Measurements from ENCODE around the gene GPRIN1. TPM values are rescaled to one million over a fixed set of nuclear protein-coding genes. Genes with fewer than 3 reads are reported as not detected.
"Not testable (repeated sequence)": the region's sequence is repeated elsewhere in the genome, so short reads cannot be mapped to it uniquely, and the experiment has no call there.

GPRIN1 gene
- total RNA-seq, 1 experiment from 2014 or later, result 1.9 TPM

DNA sequence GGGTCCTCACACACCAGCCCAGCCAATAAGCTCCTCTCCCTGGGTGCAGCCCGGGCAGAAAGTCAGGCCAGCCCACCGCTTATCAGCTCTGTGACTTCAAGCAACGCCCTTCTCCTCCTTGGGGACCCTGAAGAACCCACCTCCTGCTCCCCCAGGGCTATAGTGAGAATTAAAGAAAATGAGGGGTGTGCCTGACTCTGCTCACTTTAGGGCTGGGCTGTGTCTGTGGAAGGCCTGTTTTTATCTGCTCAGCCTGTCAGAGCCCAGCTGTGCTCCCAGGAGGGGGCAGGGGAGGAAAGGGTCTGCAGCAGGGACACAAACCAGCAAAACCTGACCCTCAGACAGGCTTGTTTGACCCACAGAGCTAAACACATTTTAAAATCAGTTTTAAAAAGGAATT, 3.9 kb downstream of the GPRIN1 start:
- Histone ChIP-seq H3K4me1 (ENCODE audit: low read length) (peaks cover 12% of the 10 kb centered on the region), H3K9me2 (replicated peaks; ENCODE audit: insufficient read depth, low read length) (no peaks in the 10 kb centered on the region), H3K4me2 (ENCODE audit: low read depth, low read length, poor library complexity, severe bottlenecking) (no peak overlapping the region), H3K27me3 (ENCODE audit: low read length) (no peaks in the 10 kb centered on the region), H2AFZ (ENCODE audit: low read length) (no peak overlapping the region), H3K9me3 (ENCODE audit: low read length) (no peaks in the 10 kb centered on the region), H3K79me2 (ENCODE audit: low read length) (no peaks in the 10 kb centered on the region), H3K9ac (ENCODE audit: low read length) (no peak overlapping the region), H3K4me3 (ENCODE audit: low read length) (no peak overlapping the region), H3K36me3 (ENCODE audit: insufficient read depth, low read length) (no peaks in the 10 kb centered on the region), H3K27ac (ENCODE audit: low read length) (no peak overlapping the region), H4K20me1 (ENCODE audit: insufficient read depth, low read depth, low read length) (peaks cover 38% of the 10 kb centered on the region; the same call in 1 of the 2 replicates)
- no peak for DNase-seq

DNA sequence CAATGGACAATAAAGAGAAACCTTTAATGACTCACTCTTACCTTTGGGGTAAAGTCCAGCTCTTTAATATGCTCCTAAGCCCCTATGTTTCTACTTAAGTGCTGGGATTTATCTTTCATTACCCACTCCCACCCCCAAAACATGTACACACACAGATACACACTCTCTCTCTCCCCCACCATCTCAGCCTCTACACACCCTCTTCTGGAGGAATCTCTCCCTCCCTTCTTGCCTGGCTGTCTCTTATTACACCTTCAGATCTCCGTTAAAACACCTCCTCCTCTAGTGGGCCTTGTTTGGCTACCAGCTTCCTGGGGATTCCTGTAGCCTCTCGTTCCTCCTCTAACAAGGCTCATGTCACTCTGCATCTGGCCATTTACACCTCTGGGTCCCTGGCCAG, 6.9 kb downstream of the GPRIN1 start:
- H3K4me2 ChIP-seq (ENCODE audit: low read depth, low read length, poor library complexity, severe bottlenecking), result no peak overlapping the region
- no peaks in the 10 kb centered on the region for H3K36me3 ChIP-seq (ENCODE audit: insufficient read depth, low read length)
- H3K9me3 ChIP-seq (ENCODE audit: low read length), result no peaks in the 10 kb centered on the region
- no peaks in the 10 kb centered on the region for H3K27me3 ChIP-seq (ENCODE audit: low read length)
- no peaks in the 10 kb centered on the region for H3K79me2 ChIP-seq (ENCODE audit: low read length)
- H3K27ac ChIP-seq (ENCODE audit: low read length), result no peak overlapping the region
- H3K9ac ChIP-seq (ENCODE audit: low read length), result no peak overlapping the region
- no peak for DNase-seq
- peaks cover 25% of the 10 kb centered on the region; the same call in 1 of the 2 replicates for H4K20me1 ChIP-seq (ENCODE audit: insufficient read depth, low read depth, low read length)
- H3K4me3 ChIP-seq (ENCODE audit: low read length), result no peak overlapping the region
- H3K4me1 ChIP-seq (ENCODE audit: low read length), result no peaks in the 10 kb centered on the region
- H3K9me2 ChIP-seq (replicated peaks; ENCODE audit: insufficient read depth, low read length), result no peaks in the 10 kb centered on the region
- H2AFZ ChIP-seq (ENCODE audit: low read length), result no peak overlapping the region

DNA sequence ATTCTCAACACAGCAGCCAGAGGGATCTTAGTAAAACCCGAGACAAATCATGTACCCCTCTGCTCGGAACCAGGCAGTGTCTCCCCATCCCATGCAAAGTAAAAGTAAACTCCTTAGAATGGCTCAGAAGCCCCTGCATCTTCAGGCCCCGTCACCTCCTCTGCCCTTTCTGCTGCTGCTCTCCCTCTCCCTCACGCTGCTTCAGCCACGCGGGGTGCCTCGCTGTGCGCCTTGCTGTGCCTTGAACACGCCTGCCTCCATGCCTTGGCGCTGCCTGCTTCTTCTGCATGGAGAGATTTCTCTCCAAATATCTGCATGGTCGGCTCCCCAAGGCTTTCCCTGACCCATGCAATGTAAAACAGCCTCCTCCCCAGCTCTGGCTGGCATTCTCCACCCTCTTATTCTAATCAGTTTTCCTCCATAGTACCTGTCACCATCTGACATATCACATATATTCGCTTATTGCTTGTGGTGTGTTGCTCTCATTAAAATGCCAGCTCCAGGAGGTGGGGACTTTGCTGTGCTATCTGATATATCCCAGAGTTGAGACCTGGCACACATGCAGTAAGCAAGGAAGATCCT, 8.0 kb downstream of the GPRIN1 start:
- Histone ChIP-seq H3K4me2 (ENCODE audit: low read depth, low read length, poor library complexity, severe bottlenecking) (no peak overlapping the region), H3K79me2 (ENCODE audit: low read length) (no peaks in the 10 kb centered on the region), H3K9ac (ENCODE audit: low read length) (no peak overlapping the region), H3K4me1 (ENCODE audit: low read length) (no peaks in the 10 kb centered on the region), H3K27ac (ENCODE audit: low read length) (no peak overlapping the region), H3K4me3 (ENCODE audit: low read length) (no peak overlapping the region), H3K9me2 (replicated peaks; ENCODE audit: insufficient read depth, low read length) (no peaks in the 10 kb centered on the region), H2AFZ (ENCODE audit: low read length) (no peak overlapping the region), H3K27me3 (ENCODE audit: low read length) (no peaks in the 10 kb centered on the region), H4K20me1 (ENCODE audit: insufficient read depth, low read depth, low read length) (peaks cover 23% of the 10 kb centered on the region; the same call in 1 of the 2 replicates), H3K9me3 (ENCODE audit: low read length) (no peaks in the 10 kb centered on the region), H3K36me3 (ENCODE audit: insufficient read depth, low read length) (no peaks in the 10 kb centered on the region)
- no peak for DNase-seq

DNA sequence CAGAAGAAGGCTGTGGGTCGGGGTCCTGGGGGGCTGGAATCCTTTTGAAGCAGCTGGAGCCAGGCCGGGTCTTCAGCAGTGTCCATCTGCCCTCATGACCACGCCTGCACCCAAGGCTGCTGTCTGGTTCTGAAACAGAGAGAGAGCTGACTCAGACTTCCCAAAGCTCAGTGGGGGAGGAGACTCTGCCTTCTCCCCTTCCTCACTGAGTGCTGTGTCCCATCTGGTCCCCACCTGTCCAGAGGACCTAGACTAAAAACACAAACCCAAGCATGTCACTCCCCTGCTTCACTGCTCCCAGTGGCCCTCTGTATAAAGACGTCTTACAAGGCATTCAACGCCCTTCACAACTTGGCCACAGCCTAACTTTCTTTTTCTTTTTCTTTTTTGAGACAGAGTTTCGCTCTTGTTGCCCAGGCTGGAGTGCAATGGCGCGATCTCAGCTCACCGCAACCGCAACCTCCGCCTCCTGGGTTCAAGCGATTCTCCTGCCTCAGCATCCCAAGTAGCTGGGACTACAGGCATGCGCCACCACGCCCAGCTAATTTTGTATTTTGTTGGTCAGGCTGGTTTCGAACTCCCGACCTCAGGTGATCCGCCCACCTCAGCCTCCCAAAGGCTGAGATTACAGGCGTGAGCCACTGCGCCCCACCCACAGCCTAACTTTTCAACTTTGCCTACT, 10.1 kb downstream of the GPRIN1 start:
- not testable (repeated sequence) for H3K4me3 ChIP-seq (ENCODE audit: low read length); H3K36me3 ChIP-seq (ENCODE audit: insufficient read depth, low read length); H3K4me1 ChIP-seq (ENCODE audit: low read length); H3K9ac ChIP-seq (ENCODE audit: low read length); H3K9me2 ChIP-seq (replicated peaks; ENCODE audit: insufficient read depth, low read length); H3K27me3 ChIP-seq (ENCODE audit: low read length); H3K4me2 ChIP-seq (ENCODE audit: low read depth, low read length, poor library complexity, severe bottlenecking); DNase-seq; H3K79me2 ChIP-seq (ENCODE audit: low read length); H2AFZ ChIP-seq (ENCODE audit: low read length); H3K9me3 ChIP-seq (ENCODE audit: low read length); H3K27ac ChIP-seq (ENCODE audit: low read length)
- H4K20me1 ChIP-seq (ENCODE audit: insufficient read depth, low read depth, low read length), result 0 out of 2 replicates have a peak, but pooled peaks cover 14% of the 10 kb centered on the region

DNA sequence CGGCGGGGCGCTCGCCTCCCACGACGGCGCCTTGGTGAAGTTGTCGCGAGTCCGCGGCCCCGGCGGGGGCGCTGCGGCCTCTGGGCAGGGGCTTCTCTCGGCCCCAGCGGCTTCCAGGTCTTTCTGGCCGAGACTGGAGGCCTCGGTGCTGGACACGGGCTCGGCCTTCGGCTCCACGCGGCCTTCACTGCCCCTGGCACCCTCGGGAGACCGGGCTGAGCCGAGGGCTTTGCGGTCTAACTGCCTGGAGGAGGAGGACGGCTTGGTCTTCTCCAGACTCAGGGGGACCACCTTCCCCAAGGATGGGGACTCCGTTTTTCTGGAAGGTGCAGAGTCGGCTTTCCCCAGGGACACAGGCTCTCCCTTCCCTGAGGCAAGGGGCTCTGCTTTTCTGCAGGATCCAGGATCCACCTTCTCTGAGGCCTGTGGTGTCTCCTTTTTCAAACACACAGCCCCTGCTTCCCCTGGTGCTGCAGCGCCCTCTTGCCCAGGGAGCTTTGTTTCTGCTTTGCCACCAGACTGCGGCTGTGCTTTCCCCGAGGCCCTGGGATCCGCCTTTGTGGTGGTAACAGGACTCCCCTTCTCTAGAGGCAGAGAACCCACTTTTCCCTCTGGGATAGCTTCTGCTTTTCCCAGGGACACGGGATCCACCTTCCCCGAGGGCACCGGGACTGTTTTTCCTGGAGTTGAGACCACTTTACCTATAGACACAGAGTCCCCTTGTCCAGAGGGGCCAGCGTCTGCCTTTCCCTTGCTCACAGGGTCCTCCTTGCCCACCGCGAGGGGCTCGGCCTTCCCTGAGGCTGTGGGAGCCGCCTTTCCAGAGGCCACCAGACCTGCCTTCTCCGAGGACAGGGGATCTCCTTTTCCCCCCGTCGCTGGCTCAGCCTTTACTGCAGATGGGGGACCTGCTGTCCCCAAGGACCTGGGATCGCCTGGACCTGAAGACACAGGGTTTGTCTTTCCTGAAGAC, 12.3 kb downstream of the GPRIN1 start:
- 0 out of 2 replicates have a peak, but pooled peaks cover 3% of the 10 kb centered on the region for H4K20me1 ChIP-seq (ENCODE audit: insufficient read depth, low read depth, low read length)
- H3K4me3 ChIP-seq (ENCODE audit: low read length), result no peak overlapping the region
- no peaks in the 10 kb centered on the region for H3K36me3 ChIP-seq (ENCODE audit: insufficient read depth, low read length)
- H2AFZ ChIP-seq (ENCODE audit: low read length), result no peak overlapping the region
- H3K27ac ChIP-seq (ENCODE audit: low read length), result no peak overlapping the region
- no peak for DNase-seq
- peaks cover 4% of the 10 kb centered on the region; the same call in 1 of the 2 replicates for H3K9me3 ChIP-seq (ENCODE audit: low read length)
- no peaks in the 10 kb centered on the region for H3K4me1 ChIP-seq (ENCODE audit: low read length)
- no peaks in the 10 kb centered on the region for H3K79me2 ChIP-seq (ENCODE audit: low read length)
- H3K27me3 ChIP-seq (ENCODE audit: low read length), result no peaks in the 10 kb centered on the region
- no peak overlapping the region for H3K9ac ChIP-seq (ENCODE audit: low read length)
- H3K4me2 ChIP-seq (ENCODE audit: low read depth, low read length, poor library complexity, severe bottlenecking), result no peak overlapping the region
- H3K9me2 ChIP-seq (replicated peaks; ENCODE audit: insufficient read depth, low read length), result no peaks in the 10 kb centered on the region

DNA sequence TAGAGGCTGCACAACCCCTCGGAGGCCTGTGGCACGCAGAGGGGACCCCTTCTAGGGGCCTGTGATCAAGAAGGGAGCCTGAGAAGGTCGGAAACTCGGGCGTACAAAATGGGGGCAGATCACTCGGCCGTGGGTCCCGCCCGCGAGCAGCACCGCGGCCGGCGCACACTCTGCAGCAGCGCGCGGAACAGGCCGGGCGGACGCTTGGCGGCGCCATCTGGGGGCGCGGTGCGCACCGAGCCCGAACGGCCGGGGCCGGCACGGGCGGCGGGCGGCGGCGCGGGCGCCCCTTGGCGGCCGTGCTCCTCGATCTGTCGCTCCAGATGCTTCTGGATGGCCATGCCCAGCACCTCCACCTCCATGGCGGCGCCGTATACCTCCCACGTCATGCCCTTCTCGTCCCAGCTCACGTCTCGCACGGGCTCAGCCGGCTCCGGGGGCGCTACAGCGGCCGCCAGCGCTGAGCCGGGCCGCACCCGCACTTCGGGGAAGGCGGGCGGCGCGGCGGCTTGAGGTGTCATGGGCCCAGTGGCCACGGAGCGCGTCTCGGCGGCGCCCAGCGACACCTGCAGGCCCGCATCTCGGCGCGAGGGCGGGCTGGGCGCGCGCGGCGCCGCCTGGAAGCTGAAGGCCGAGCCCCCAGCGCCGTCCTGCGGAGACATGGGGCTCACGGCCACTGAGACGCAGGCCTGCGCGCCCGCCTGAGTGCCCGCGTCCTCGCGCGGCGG, 13.1 kb downstream of the GPRIN1 start:
- Histone ChIP-seq H3K27me3 (ENCODE audit: low read length) (no peaks in the 10 kb centered on the region), H4K20me1 (ENCODE audit: insufficient read depth, low read depth, low read length) (no peaks in the 10 kb centered on the region), H2AFZ (ENCODE audit: low read length) (no peak overlapping the region), H3K4me3 (ENCODE audit: low read length) (no peak overlapping the region), H3K4me1 (ENCODE audit: low read length) (no peaks in the 10 kb centered on the region), H3K9me3 (ENCODE audit: low read length) (peaks cover 5% of the 10 kb centered on the region; the same call in 1 of the 2 replicates), H3K9me2 (replicated peaks; ENCODE audit: insufficient read depth, low read length) (no peaks in the 10 kb centered on the region), H3K36me3 (ENCODE audit: insufficient read depth, low read length) (no peaks in the 10 kb centered on the region), H3K27ac (ENCODE audit: low read length) (no peak overlapping the region), H3K4me2 (ENCODE audit: low read depth, low read length, poor library complexity, severe bottlenecking) (no peak overlapping the region), H3K9ac (ENCODE audit: low read length) (no peak overlapping the region), H3K79me2 (ENCODE audit: low read length) (no peaks in the 10 kb centered on the region)
- DNase-seq, result no peak

DNA sequence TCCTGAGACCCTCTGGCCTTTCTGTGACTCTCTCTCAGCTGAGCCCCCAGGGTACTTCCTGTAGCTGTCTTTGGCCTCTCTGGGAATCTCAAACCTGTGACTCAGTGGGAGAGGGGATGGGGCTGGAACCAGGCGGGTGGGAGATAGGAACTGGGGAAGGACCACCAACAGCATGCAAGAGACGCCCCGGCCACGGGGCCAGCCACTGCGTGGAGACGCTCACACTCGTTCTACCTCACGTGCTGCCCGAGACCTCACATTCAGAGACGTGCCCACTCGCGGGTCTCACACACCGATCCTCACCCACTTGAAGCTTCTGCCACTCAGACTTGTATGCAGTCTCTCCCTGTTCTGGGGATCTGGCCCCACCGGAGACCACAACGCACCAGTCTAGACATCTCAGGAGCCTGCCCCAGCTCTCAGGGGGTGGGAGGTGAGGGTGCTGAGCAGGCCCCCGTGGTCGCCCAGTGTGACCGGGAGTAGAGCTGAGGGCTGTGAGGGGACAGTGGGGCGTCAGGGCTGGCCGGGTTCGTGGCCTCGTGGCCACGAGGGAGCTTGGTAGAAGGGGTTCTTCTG, 13.8 kb downstream of the GPRIN1 start:
- H3K4me1 ChIP-seq (ENCODE audit: low read length), result no peaks in the 10 kb centered on the region
- no peaks in the 10 kb centered on the region for H3K9me2 ChIP-seq (replicated peaks; ENCODE audit: insufficient read depth, low read length)
- DNase-seq, result no peak
- H3K79me2 ChIP-seq (ENCODE audit: low read length), result no peaks in the 10 kb centered on the region
- H3K36me3 ChIP-seq (ENCODE audit: insufficient read depth, low read length), result no peaks in the 10 kb centered on the region
- H3K27ac ChIP-seq (ENCODE audit: low read length), result no peak overlapping the region
- no peaks in the 10 kb centered on the region for H4K20me1 ChIP-seq (ENCODE audit: insufficient read depth, low read depth, low read length)
- no peak overlapping the region for H3K4me2 ChIP-seq (ENCODE audit: low read depth, low read length, poor library complexity, severe bottlenecking)
- no peak overlapping the region for H3K4me3 ChIP-seq (ENCODE audit: low read length)
- no peak overlapping the region for H3K9ac ChIP-seq (ENCODE audit: low read length)
- H2AFZ ChIP-seq (ENCODE audit: low read length), result no peak overlapping the region
- H3K9me3 ChIP-seq (ENCODE audit: low read length), result peaks cover 5% of the 10 kb centered on the region; the same call in 1 of the 2 replicates
- H3K27me3 ChIP-seq (ENCODE audit: low read length), result no peaks in the 10 kb centered on the region
